Measurements from ENCODE around the gene ZIK1.
A peak's percentile ranks its signal among the peaks of the same experiment; 100 is the strongest.

ZIK1 gene

DNA sequence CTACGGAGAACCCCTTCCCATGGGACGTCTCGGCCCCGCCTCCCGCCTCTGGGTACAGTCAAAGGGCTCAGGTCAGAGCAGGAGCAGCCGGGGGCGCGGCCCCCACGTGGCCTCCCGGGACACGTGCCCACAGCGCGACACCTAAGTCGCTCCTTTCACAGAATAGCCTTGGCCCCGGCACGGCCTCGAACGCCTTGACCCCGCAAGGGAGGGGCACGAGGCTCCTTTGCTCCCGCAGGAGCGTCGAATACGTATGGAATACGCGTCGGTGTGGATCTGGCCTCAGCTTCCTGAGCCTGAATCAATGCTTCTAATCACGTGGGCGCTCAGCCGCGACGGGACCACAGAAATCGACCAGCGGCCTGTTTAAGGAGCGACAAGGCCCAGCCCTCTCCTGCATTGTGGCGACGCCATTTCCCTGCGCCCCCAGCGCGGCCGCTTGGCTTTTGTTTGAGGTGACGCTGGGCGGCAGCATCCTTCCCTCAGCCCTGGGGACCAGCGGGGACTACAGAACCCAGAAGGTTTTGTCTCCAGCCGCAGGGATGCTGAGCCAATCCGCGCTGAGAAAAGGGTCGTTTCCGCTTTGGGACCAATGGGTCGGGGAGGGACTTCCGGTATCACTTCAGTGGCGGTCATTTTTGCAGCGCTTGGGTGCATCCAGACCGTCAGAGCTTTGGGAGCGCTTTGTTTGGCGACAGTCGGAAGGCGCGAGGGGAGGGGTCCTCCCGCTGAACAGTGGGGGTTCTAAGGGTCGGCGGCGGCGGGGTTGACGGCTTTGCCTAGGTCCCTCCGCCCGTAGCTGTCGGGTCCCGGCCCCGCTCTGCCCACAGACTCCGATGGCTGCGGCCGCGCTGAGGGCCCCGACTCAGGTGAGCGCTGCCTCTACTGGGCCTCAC is at the start of gene ZIK1:
TSS of gene ZIK1 (plus strand) at position 625 of the 896 bp plus-strand sequence. CDS start at position 837, 212 bp downstream.
- peak; percentile 76 for DNase-seq

DNA sequence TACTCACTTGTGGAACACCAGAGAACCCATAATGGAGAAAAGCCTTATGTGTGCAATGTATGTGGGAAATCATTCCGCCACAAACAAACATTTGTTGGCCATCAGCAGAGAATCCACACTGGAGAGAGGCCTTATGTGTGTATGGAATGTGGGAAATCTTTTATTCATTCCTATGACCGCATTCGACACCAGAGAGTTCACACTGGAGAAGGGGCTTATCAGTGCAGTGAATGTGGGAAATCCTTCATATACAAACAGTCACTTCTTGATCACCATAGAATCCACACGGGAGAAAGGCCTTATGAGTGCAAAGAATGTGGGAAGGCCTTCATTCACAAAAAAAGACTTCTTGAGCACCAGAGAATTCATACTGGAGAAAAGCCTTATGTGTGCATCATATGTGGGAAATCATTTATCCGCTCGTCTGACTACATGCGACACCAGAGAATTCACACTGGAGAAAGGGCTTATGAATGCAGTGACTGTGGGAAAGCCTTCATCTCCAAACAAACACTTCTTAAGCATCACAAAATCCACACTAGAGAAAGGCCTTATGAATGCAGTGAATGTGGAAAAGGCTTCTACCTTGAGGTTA is 45.9 kb upstream of the ZIK1 start:
- DNase-seq: no peak

DNA sequence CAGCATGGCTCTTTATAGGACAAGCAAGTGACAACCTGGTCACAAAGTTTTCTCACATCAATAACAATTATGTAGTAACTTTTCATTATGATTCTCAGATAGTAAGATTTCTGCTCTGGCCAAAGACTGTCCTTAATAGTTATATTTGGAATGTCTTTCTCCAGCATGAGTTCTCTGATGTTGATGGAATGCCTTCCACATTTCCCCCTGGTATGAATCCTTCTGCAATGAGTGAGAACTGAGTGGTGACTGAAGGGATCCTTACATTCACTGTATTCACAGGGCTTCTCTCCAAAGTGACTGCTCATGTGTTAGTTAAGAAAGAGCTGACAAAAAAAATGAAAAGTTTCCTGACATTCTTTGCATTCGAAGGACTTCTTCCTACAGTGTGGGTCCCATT is 37.4 kb upstream of the ZIK1 start:
- no peak for DNase-seq

DNA sequence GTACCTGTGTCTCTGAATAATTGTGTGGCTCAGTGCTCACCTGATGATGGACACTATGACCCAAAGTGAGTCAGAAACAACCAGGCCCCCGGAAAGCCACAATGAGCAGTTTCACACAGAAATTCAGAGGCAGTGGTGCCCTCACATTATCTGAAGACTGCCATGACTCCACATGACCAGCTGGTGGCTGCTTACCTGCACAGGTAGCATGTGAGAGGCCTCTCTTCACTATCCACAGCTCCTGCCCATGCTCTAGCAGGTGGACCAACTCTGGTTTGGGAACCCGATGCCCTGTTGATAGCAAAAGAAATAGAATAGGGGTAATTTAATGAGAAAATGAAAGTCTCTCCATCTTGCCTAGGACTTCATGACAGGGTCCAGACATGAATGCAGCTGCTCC is 31.5 kb upstream of the ZIK1 start:
- no peak for DNase-seq

DNA sequence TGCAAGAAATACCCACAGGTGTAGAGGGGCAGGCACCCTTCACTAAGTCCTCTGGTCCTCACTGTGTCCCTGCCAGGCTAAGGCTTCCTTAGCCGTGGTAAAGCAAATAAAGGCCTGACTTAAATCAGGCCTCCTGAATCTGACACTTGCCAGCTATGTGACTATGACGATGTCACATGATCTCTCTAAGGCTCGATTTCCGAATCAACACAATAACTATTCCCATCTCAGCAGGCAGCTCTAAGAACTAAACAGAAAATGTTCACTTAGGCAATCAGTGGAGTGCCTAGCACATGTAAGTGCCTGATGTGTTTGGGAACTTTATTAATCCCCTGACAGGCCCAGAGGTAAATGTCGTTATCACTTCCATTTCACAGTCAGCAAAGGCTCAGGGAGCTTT is 26.3 kb upstream of the ZIK1 start:
- no peak for DNase-seq

DNA sequence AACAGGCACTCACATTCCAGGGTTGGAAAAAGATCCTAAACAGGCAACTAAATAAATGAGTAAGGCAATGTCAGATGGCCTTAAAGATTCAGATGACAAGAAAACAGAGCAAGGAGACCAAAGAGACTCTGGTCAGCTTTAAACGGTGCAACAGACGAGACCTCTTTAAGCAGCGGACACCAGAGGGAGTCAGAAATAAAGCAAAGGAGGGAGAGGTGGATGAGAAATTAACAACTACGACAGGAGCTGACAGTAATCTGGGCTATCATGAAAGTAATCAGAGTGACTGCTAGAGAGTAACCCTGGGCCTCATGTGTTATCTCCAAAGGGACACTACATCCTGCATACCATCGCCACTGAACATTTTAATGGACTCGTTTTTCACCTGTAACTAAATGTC is 25.4 kb upstream of the ZIK1 start:
- DNase-seq: no peak

DNA sequence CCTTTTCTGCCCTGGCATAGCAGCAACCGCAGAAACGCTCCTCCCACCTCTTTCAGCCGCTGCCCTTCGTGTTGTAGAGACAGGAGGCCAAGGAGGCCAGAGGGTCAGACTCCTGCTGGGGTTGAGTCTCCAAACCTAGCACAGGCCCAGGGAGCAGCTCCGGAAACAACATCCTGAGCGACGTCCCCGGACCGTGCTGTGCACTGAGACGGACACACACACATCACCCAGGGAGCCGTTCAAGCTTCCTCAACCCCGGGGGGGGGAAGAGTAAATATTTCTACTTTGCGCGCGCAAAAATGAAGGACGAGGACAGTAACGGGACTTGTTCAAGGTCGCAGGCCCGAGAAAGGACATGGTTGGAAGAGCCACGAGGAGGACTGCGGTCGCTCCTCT is 24.9 kb upstream of the ZIK1 start:
- DNase-seq: no peak

DNA sequence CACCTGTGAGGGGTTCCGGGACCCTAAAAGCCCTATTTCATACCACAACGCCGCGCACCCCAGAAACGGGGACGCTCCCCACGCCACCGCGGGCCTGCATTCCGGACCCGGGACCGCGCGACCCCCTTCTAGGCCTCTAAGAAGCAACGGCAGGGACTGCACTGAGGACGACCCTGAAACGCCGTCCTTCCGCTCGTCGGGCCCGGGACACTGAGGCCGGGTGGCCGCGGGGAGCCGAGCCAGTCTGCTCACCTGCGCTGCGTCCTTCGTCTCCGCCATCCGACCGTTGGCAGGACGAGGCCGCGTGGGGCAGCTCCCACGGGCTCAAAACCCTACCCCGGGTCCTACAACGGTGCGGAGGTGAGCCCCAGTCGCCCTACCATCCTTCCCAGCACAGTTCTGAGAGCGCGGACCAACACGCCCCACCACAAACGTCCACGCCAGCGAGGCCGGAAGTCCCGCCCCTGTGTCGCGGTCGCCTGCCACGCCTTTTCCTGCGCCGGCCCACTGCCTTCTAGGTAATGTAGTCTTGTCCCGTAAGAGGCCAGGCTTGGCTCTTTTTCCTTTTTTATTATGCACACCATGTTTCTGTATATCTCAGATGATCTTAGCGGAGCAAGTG is 24.4 kb upstream of the ZIK1 start, which contains the start of gene ZNF550:
TSS of gene ZNF550 (minus strand) at position 460 of the 622 bp plus-strand sequence. CDS start at position 279, 181 bp downstream.
- peak; percentile 36 for DNase-seq

DNA sequence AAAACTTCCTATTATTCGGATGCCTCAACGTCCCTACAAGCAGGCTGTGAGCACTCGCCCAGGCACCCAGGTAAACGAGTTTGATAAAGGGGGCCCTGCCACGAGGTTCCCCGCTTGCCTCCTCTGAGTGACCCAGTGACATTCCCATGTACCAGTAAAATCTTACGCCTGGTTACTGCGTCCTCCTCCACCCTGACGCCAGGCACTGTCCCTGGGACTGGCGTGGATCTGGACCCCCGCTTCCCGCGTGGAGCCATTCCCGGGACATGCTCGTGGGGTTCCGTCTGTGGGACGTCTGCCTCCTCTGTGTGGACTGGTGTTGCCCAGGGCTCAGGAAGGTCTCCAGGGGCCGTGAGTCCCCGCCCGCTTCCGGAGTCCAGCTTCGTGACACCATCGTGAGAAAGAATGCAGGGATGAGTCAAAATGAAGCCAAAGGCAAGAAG is 23.9 kb upstream of the ZIK1 start:
- no peak for DNase-seq

DNA sequence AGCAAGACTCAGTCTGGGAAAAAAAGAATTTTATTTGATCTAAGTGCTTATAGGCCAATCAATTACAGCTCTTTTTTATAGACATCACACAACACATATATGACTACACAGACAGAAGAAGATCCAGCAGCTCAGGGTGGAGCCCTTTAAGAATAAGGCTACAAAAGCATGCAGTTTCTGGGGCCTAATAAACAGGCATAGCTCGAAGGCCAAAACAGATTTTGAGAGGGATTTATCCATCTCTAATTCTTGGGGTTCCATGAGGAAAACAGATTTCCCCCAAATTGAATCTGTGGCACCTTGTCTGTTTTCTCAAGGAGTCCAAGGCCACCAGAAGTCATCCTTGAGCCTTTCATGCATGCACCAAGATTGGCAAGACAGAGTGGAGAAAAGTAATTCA is 20.4 kb upstream of the ZIK1 start:
- no peak for DNase-seq

DNA sequence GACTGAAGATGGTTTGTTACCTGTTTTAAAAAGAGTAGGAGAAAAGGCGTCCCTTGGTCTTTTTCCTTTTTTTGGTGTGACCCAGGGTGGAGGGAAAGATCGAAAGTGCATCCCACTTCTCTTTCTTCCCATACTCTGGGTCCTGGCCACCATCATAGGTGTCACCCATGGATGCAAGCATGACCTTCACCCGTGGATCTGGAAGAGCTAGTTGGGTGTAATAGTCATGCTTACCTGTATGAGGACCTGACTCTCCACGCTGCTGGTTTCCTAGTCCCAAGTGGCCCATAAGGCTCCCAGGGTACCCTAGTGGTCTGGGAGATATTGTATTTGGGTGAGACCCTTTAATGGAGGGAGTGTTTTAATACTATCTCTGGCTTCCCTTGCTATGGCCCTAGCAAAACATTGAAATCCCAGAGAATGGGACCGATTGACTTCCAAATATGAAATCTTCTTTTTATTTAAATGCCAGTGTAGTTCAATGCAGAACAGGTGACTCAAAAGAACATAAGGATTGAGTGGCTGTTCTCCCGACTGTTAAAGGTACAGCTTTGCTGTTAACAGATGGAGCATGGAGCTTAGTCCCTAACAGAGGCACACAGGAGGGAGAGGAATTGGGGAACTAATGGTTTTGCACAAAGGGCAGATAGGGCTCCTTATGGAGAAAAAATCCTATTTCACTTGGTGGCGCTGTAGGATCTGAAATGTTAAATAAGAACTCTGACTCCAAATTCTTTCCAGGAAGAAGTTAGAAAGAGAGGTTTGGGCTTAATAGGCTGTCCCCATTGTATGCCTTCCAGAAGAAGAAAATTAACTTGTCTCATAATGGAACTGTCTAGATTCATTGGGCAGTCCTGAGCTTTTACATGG is 17.3 kb upstream of the ZIK1 start:
- DNase-seq: no peak

DNA sequence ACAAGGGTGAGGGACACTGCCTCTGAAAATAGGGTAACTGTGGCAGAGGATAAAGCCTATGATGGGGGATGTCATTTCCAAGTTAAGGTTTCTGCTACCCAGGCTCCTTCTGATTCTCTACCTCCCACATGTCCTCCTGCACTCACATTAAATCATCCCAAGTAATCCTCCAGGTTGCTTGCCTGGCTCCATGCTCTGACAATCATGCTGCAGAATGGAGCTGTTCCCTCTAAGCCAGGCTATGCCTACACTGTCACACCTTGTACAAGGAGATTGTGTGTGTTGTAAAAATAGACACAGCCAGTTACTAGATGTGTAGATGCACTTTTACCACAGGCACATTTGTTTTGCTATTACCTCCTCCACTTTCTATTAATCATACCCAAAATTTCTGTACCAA is 13.2 kb upstream of the ZIK1 start:
- DNase-seq: no peak

DNA sequence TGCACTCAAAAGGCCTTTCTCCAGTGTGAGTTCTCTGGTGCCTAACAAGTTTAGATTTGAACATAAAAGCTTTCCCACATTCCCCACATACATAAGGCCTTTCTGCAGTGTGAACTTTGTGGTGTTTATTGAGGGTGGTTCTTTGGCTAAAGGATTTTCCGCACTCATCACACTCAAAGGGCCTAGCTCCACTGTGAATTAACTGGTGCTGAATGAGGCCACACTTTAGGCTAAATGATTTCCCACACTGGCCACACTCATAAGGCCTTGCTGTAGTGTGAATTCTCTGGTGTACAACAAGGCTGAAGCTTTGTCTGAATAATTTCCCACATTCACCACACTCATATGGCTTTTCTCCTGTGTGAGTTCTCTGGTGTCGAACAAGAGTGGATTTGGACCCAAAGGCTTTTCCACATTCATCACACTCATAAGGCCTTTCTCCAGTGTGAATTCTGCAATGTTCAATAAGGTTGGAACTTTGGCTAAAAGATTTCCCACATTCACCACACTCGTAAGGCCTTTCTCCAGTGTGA is 11.5 kb upstream of the ZIK1 start:
- DNase-seq: no peak

DNA sequence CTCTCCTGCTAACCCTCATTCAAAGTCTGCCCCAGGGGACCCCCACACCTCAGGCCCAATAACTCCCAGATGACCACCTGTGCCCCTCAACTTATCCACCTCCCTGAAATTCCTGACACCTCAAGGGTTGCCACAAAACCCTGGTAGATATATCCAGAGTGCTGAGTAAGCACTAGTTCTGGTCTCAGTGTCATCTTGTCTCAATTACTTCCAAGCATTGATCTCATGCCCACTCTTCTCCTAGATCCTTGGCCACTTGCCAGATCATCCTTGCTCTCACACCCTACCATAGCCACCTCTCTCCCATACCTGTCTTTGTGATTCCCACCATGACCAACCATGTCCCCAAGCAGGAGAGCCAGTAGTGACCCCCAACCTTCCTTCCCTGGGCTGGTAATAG is 7.3 kb upstream of the ZIK1 start:
- no peak for DNase-seq

DNA sequence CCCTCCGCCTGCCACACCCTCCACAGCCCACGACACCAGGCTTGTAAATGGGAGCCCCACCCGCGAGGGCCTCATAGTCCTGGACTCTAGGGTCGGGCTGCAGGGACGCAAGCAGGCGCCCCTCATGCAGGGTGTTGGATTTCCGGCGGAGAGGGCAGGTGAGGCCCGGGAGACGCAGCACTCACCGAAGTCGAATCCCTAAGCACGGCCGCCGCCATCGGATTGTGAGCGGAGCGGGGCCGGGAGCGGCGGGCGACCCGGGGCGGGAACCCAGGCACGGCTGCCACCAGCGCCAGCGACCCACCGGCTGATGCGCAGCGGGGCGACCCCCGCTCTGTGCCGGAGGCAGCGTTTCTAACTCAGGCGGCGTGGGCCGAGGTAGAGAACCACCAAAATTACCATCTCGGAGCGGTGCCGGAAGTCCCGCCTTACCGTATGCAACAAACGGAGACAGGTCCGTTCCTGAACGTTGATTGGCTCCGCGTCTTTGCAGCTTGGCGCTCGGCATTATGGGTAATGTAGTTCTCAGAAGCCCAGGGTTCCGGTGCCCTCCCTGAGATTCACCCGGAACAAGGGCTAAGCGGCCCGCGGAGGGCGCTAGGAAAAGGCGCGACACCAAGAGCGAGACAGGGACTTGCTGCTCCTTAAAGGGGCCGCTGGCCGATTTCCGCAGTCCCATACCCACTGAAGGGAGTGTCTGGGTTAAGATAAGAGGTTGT is 5.3 kb upstream of the ZIK1 start, which contains the start of gene ZNF416:
TSS of gene ZNF416 (minus strand) at position 425 of the 719 bp plus-strand sequence. CDS start at position 218, 207 bp downstream.
- peak; percentile 97 for DNase-seq

DNA sequence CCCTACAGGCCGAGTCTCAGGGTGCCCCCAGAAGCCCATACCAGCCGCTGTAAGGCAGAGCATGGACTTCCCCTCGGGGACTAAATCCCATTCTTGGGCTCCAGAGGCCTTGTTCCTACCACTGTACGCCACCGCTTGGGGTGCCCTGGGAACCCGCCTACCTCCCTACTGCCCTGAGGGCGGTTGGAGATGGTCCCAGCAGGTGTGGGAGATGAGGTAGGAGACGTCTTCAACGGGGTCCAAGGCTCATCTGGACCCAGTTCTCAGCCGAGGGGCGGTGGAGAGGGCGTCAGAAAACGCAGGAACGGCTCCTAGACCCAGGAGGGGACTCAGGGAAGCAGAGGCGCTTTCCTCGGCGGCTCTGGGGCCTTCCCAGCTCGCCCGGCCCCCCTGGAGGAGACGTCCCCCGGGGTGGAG is 833 bp upstream of the ZIK1 start:
- no peak for DNase-seq

DNA sequence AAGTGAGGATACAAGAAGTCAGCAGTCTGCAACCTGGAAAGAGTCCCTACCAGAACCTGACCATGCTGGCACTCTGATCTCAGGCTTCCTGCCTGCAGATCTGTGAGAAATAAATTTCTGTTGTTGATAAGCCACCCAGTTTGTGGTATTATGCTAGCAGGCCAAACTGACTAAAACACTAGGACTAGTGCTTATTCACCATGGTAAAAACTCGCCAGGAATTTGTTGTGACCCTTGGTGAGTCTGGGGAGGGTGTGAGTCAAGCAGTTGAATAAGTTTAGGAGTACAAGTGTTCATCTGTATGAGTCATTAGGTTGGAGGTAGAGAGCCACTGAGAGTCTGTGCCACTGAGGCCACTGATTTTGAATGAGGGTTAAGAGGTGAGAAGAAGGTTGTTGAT is 3.6 kb downstream of the ZIK1 start:
- DNase-seq: no peak

DNA sequence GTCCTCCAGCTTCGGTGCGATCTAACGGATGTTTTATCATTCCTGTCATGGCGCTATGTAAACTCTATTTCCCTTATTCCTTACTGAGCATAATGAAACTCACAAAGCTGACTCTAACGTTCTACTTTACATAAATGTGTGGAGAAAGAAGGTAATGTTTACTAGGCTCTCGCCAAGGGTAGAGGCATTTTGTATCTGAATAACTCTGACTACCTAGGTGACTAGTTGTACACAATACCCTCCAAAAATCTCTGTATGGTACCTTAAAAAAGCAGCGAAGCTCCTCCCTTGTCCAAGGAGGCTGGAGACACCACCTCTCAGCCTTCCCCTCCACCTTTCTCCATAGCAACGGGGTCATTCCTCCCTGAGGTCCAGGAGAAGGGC is 15.4 kb downstream of the ZIK1 start:
- no peak for DNase-seq

DNA sequence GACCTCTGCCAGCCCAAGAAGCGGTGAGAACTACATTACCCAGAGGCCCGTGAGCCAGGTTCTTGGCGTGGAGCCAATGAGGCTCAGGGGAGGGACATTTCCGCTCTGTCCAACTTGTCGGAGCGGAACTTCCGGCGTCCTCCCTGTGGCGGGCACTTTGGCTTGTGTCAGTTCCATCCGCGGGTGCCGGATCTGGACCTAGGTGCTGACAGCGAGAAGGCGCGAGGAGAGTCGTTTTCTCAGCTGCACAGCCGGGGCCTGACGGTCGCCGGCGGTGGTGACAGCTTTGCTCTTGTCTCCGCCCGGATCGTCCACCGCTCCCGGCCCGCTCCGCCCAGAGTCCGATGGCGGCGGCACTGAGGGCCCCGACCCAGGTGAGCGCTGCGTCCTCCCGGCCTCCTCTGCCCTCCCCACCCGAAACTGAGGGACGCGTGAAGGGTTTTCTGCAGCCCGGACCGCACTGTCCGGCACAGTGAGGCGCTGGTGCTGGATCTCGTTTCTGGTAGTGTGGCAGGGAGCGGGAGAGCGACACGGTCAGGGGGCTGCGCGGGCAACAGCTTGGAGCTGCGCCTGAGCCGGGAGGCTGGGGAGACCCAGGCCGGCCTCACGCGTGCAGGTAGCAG is 15.9 kb downstream of the ZIK1 start, which contains the start of gene ZNF530:
TSS of gene ZNF530 (plus strand) at position 125 of the 623 bp plus-strand sequence. CDS start 4,461 bp downstream, outside the sequence.
- peak; percentile 76 for DNase-seq

DNA sequence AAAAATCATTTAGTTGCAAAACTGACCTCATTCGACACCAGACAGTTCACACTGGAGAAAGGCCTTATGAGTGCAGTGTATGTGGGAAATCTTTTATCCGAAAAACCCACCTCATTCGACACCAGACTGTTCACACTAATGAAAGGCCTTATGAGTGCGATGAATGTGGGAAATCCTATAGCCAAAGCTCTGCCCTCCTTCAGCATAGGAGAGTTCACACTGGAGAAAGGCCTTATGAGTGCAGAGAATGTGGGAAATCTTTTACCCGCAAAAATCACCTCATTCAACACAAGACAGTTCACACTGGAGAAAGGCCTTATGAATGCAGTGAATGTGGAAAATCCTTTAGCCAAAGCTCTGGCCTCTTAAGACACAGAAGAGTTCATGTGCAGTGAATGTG is 23.0 kb downstream of the ZIK1 start:
- no peak for DNase-seq

DNA sequence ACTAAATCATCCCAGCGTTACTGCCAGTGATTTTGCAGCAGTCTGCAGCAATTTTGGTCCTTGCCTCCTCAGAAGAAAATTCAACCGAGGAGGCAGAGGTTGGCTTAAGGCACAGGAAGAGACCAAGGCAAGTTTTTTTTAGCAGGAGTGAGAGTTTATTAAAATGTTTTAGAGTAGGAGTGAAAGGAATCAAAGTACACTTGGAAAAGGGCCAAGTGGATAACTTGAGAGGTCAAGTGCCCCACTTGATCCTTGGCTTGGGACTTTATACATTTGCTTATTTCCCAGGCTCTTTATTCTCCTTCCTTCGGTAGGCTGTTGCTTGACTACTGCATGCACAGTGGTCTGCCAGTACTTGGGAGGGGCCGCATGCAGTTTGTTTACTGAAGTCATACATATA is 27.2 kb downstream of the ZIK1 start:
- DNase-seq: no peak

All from NCI-H1694 treated with DMSO at 0.1 percent for 48 hours (cell line).